AG09309 (cell line): ENCODE results near the gene LTBP1.
"Not testable (repeated sequence)": the region's sequence is repeated elsewhere in the genome, so short reads cannot be mapped to it uniquely, and the experiment has no call there.

Experiments
- DNase-seq: peaks from one replicate; pipeline ENCODE4 v3.0.0-alpha.2; 2010; ENCODE audit warnings: low read depth
- H3K4me3 ChIP-seq: 2 replicates; pipeline ENCODE4 v1.5.1; 2011; ENCODE audit warnings: mild to moderate bottlenecking, low read depth, low read length, moderate library complexity; ENCODE audit not compliant: control insufficient read depth
- CTCF ChIP-seq: IDR thresholded peaks from 2 replicates; pipeline ENCODE4 v1.5.1; 2011; ENCODE audit warnings: mild to moderate bottlenecking, low read depth, low read length, inconsistent platforms; ENCODE audit not compliant: insufficient read depth, control insufficient read depth; ENCODE audit errors: missing control alignments

Gene LTBP1

DNA sequence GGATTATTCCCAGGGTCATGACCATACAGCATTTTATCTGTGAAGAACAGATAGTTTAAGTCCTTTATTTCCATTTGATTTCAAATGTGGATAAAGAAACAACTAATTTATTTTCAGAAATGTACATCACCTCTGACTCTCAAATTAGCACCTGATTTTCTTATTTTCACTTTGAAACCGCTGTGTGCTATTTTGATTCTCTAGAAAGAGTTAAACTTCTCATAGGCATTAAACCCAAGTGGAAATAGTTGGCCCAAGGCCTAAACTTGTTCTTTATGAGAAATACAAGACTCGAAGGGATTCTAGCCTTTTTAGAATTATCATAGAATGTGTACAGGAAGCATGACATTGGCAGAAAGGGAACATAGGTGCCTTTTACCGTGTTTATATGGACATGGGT lies 41.5 kb upstream of the LTBP1 start:
- no peak overlapping the region for H3K4me3 ChIP-seq
- no peak for TF ChIP-seq CTCF
- DNase-seq: no peak

GRCh38 chr2:32910883-32911598 lies 35.7 kb upstream of the LTBP1 start:
- no peak overlapping the region for H3K4me3 ChIP-seq
- TF ChIP-seq CTCF: no peak
- DNase-seq: no peak

DNA sequence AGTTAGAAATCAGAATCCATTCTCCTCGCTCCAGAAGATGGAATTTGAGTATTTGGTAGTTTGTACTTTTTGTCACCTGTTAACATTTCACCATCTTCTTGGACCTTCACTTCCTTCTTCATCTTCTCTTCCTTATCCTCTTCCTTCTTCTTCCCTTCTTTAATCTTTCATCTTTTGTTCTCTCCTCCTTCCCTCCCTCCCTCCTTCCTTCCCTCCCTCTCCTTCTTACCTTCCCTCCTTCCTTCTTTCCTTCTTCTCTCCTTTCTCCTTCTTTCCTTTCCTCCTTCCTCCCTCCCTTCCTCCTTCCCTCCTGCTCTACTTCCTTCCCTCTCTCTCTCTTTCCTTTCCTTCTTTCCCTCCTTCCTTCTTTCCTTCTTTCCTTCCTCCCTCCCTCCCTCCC lies 31.1 kb upstream of the LTBP1 start:
- no peak for TF ChIP-seq CTCF
- no peak overlapping the region for H3K4me3 ChIP-seq
- no peak for DNase-seq

DNA sequence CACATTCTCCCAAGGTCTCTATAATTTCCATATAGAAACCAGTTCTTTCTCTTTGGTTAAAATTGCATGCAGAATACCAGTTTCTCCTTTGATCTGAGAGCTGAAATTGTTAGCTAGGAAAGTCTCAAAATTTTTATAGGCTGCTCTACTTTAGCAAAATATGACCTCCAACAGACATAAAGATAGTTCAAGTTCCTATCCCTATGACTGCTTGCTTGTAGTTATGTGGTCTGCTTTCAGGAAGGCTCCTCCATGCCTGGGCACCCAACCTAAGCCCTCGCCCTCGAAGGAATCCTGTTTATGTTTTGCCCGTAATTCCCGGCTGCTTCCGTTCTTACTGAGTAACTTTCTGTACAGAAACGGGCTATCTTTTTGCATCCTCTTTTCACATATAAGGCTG lies 28.0 kb upstream of the LTBP1 start:
- TF ChIP-seq CTCF: no peak
- H3K4me3 ChIP-seq: no peak overlapping the region
- no peak for DNase-seq

DNA sequence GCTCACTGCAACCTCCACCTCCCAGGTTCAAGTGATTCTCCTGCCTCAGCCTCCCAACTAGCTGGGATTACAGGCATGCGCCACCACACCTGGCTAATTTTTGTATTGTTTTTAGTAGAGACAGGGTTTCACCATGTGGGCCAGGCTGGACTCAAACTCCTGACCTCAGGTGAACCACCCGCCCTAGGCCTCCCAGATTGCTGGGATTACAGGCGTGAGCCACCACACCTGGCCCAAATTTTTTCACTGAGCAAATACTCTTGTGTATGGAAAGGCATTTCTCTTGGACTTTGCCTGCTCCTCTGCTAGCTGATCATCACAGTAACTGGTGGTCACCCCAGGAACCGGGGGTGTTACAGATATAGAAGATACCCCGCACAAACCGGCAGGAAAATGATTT lies 26.9 kb upstream of the LTBP1 start:
- H3K4me3 ChIP-seq, DNase-seq: not testable (repeated sequence)

DNA sequence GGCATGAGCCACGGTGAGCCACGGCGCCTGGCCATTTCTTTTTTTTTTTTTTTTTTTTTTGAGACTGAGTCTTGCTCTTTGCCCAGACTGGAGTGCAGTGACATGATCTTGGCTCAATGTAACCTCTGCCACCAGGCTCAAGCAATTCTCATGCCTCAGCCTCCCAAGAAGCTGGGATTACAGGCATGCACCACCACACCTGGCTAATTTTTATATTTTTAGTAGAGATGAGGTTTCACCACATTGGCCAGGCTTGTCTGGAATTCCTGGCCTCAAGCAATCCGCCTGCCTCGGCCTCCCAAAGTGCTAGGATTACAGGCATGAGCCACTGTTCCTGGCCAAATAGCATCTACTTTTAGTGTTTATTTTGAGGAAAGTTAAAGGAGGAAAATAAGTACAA lies 25.3 kb upstream of the LTBP1 start:
- DNase-seq, H3K4me3 ChIP-seq: not testable (repeated sequence)

DNA sequence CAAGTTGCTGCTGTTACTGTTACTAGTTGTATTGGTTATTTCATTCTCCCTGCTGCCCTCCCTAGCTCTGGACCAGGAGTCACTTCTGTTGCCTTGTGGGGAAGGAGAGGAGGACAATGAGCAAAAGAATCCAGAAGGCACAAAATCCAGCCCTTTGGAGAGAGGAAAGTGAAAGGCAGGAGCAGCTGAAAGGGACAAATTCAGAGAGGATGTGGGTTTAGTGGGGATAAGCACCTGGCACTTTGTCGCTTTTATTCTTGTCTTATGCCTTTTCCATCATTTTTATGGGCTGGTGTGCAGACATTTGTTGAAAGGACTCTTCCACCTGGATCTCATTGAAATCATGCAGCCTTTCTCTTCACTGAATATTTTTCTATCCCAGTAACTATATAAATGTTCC lies 24.3 kb upstream of the LTBP1 start:
- no peak for TF ChIP-seq CTCF
- no peak overlapping the region for H3K4me3 ChIP-seq
- no peak for DNase-seq

DNA sequence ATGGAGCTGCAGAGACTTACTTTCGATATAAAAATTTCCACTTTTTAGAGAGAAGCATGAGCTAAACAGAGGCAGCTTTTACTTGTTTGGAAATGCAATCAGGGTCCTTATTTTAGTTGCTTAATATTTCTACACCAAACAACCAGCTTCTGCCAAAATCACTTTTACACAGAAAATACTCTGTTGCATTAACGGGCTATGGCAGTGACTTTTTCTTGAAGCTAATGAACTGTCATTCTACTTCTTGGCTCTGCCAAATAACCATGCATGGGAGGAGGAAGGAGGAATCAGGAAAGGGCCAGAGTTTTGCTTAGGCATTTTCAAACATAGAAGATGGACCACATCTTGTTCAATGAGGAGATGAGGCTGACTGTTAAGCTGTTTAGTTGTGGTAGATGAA lies 23.6 kb upstream of the LTBP1 start:
- TF ChIP-seq CTCF: no peak
- no peak for DNase-seq
- no peak overlapping the region for H3K4me3 ChIP-seq
